Fibroblast of skin of left quadriceps (primary cell): ENCODE measurements around the gene DHX58.
A peak's percentile ranks its signal among the peaks of the same experiment; 100 is the strongest.

Experiments
- DNase-seq, 2 experiments: peaks; one replicate each; pipeline ENCODE4 v3.0.0-alpha.2; 2013; ENCODE audit warnings: low read depth in 2 of 2

The DHX58 gene

GRCh38 chr17:42110301-42111264 is 1.9 kb downstream of the DHX58 start:
- DNase-seq, result no peak

DNA sequence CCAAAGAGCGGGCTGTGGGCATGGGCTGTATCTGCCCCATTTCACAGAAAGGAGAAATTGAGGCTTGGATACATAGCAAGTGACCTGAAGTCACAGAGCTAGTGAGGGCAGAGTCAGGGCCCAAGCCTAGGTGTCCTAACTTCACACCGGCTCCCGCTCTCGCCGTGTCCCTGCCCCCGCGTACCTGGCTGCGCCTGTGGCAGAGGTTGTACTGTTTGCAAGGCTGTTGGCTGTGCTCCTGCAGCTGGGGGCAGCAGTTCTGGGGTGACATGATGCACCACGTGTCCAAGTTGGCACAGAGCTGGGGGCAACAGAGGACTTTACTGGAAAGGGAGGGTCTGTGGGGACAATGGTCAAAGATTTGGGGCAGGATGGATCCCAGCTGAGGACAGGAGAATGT is 3.4 kb downstream of the DHX58 start:
- DNase-seq, result no peak

DNA sequence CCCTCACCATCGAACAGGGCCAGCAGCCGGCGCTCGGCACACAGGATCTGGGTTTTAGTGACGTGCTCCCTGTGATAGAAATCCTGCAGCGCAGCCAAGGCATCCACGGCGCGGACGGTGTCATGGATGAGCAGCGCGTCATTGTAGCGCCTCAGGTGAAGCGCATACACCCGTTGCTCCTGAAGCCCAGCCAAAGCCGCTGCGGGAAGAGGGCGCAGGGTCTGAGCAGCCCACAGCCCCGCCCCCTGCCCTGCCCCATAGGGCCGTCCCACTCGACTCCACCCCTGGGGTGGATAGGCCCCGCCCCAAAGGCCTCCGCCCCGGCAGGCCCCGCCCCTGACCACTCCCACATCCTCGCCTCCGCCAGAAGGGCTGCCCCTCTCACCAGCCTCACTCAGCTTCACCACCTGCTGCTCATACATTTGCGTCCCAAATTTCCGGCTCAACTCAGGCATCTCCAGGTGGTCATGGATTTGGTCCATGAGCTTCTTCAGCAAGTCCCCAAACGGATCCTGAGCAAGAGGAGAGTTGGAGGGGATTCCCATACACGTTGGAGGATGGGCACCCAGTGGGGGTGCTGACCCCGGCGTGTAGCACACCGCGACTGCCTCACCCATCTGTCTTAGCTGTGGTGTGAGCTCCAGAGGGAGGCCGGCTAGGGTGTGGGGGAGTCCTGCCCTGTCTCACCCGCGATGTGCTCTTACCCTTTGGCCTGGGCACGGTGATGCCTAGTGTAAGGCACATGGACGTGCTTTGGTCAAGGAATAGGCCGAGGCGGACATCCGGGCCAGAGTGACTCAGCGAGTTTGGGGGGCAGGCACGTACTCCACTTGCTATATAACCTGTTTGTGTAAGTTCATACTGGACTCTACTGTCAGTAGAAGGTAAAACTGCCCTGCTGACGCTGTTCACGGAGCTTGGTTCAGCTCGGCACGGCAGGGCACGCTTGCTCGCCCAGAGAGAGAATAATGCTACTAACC is 4.6 kb downstream of the DHX58 start:
- peak in 1 of 2 experiments; percentile 23 for DNase-seq

- DNase-seq, result no peak
These were observed 5.4 kb downstream of the DHX58 start for GRCh38 chr17:42107124-42107523.

DNA sequence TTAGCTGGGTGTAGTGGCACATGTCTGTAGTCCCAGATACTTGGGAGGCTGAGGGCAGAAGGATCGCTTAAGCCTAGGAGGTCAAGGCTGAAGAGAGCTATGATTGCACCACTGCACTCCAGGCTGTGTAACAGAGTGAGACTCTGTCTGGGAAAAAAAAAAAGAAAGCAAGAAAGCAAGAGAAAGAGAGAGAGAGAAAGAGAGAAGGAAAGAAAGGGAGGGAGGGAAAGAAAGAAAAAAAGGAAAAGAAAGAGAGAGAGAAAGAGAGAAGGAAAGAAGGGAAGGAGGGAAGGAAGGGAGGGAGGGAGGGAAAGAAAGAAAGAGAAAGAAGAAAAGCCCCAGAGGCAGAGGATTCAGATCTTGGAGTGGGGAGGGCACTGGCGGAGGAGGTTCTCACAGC is 6.5 kb downstream of the DHX58 start:
- no peak for DNase-seq

DNA sequence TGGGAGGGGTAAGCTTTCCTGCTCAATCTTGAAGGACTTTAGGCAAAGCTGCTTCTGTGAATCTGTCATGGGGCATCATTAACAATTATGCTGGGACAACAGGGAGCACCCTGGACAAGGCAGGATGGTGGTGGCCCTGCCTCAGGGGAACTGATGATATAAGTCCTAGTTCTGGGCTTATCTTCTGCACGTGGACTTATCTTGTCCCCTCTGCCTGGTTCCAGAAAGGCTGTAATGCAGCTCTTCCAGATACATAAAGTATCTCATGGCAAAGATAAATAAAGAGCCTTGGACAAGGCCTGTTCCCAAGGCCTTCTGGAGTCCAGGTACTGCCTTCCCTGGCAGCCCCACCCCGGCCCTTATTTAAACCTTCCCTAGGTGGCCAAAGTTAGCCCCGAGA is 8.2 kb downstream of the DHX58 start:
- DNase-seq, result no peak

- no peak for DNase-seq
These were observed 9.1 kb downstream of the DHX58 start for GRCh38 chr17:42103221-42103954.

- DNase-seq, result peak in 1 of 2 experiments; percentile 14
These were observed 10.8 kb downstream of the DHX58 start for GRCh38 chr17:42101513-42102292.

DNA sequence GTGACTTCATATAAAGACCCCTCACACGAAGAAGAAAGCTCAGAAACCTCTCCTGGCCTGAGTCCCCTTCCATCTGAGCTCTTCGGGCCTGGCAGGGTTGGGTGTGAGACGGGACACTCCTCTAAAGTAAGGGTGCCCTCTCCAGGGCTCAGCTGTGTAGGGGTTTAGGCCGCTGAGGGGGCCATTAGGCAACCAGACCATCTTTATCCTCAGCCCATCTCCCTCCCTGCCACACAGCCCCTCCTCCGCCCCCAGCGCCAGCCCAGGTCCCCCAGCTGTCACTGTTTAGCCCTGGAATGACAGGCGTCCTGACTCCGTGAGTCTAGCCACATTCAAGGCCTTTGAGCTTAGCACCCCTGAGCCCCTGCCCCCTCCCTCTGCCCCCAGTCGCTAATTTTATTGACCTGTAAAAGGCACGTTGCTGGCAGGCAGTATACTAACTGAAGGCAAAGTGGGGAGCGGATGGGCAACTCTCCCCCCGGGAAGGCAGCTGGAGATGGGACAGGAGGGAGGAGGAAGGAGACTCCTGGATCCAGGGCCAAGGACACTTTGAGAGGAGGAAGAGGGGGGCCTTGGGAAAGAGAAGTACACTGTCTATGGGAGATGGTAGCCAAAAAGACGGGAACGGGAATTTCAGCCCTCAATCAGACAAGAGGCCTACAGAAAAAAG is 13.6 kb downstream of the DHX58 start:
- DNase-seq, result no peak

- DNase-seq, result no peak
These were observed 14.6 kb downstream of the DHX58 start, which contains the start of gene ZNF385C for GRCh38 chr17:42097691-42098631. Gene ZNF385C, minus strand, starts transcription at chr17:42098473. Its CDS starts 35,417 bp downstream, at chr17:42063056.

GRCh38 chr17:42096360-42097111 is 16.0 kb downstream of the DHX58 start:
- DNase-seq, result no peak

DNA sequence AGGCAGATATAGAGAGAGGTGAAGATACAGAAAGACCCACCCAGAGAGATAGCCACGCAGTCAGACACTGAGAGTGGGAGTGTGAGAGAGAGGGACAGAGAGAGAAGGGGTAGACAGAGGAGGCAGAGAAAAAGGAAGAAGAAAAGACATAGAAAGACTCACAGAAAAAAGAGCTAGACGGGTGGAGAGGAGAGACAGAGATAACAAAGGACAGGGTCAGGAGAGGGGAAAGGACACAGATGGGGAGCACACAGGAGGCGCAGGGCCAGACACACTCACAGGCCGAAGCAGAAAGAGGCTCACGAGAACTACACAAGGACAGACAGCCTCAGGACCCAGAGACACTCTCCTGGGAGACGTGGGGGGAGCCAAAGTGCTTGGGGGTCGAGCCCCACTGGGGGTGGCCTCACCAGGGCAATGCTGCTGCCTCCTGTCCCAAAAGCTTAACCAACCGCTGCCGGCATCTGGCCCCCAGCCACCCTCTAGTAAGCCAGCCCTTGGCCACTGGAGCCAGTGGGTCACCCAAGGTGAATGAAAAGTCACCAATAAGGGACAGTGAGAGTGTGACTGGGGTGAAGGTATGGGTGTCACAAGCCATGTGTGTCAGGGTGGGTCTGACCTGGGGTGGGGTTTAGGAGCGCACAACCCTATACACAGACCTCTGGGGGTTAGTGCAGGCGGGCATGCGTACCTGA is 18.0 kb downstream of the DHX58 start:
- DNase-seq, result no peak

GRCh38 chr17:42092939-42093338 is 19.6 kb downstream of the DHX58 start:
- no peak for DNase-seq

- DNase-seq, result no peak
These were observed 21.3 kb downstream of the DHX58 start for GRCh38 chr17:42090964-42091790.

- no peak for DNase-seq
These were observed 23.8 kb downstream of the DHX58 start for GRCh38 chr17:42088736-42089135.
